KMS-11 (cell line): ENCODE results near the gene BCL2L11.

Source experiments
- H2AFZ ChIP-seq: fragments of 200-600 bp; sonication (generic); 2 replicates; pipeline ENCODE4 v1.6.1; 2016; ENCODE audit warnings: antibody characterized with exemption, mixed run types, low read depth
- H3K27ac ChIP-seq: fragments of 200-600 bp; sonication (generic); 2 replicates; pipeline ENCODE4 v1.6.1; 2016; ENCODE audit warnings: mild to moderate bottlenecking, mixed run types
- H3K27me3 ChIP-seq: fragments of 200-600 bp; sonication (generic); 2 replicates; pipeline ENCODE4 v1.6.1; 2017; ENCODE audit warnings: mild to moderate bottlenecking, low read depth, mixed run types, moderate library complexity; ENCODE audit not compliant: insufficient read depth
- H3K36me3 ChIP-seq: fragments of 200-600 bp; sonication (generic); 2 replicates; pipeline ENCODE4 v1.6.1; 2017; ENCODE audit warnings: mild to moderate bottlenecking, mixed run types; ENCODE audit not compliant: insufficient read depth
- H3K4me1 ChIP-seq: fragments of 200-600 bp; sonication (generic); 2 replicates; pipeline ENCODE4 v1.6.1; 2016; ENCODE audit warnings: mild to moderate bottlenecking, low read depth, mixed run types; ENCODE audit not compliant: poor library complexity, severe bottlenecking
- H3K4me2 ChIP-seq: fragments of 200-600 bp; sonication (generic); 2 replicates; pipeline ENCODE4 v1.7.0; 2016; ENCODE audit warnings: mild to moderate bottlenecking, mixed run types
- H3K4me3 ChIP-seq: fragments of 200-600 bp; sonication (generic); IDR thresholded peaks from 2 replicates; pipeline ENCODE4 v1.6.1; 2017; ENCODE audit warnings: low read depth, low read length, mixed read lengths; ENCODE audit not compliant: insufficient read depth
- H3K79me2 ChIP-seq: fragments of 200-600 bp; sonication (generic); 2 replicates; pipeline ENCODE4 v1.6.1; 2016; ENCODE audit warnings: low read depth, mixed run types; ENCODE audit not compliant: insufficient read depth
- H3K9ac ChIP-seq: fragments of 200-600 bp; sonication (generic); 2 replicates; pipeline ENCODE4 v1.6.1; 2016; ENCODE audit warnings: mild to moderate bottlenecking, mixed run types
- H4K20me1 ChIP-seq: fragments of 200-600 bp; sonication (generic); 2 replicates; pipeline ENCODE4 v1.6.1; 2016; ENCODE audit warnings: mild to moderate bottlenecking, mixed run types; ENCODE audit not compliant: insufficient read depth
- TF ChIP-seq, protein P1 (sequence below): fragments of 200-600 bp; sonication (generic); conservative IDR thresholded peaks from 2 replicates; pipeline ENCODE4 v1.6.1; 2017; ENCODE audit warnings: low read depth, mild to moderate bottlenecking, antibody characterized with exemption, low read length, moderate library complexity, mixed read lengths

The BCL2L11 gene

GRCh38 chr2:111166115-111166514 is 45.4 kb downstream of the BCL2L11 start:
- Histone ChIP-seq H3K4me2 (no peak overlapping the region), H3K27ac (no peak overlapping the region), H3K4me1 (peaks cover 42% of the 10 kb centered on the region), H3K79me2 (no peaks in the 10 kb centered on the region), H3K9ac (no peak overlapping the region), H2AFZ (no peak overlapping the region), H3K4me3 (no peak overlapping the region), H3K27me3 (no peaks in the 10 kb centered on the region), H4K20me1 (no peaks in the 10 kb centered on the region), H3K36me3 (no peaks in the 10 kb centered on the region; the same call in 1 of the 2 replicates)
- TF ChIP-seq, protein P1, sequence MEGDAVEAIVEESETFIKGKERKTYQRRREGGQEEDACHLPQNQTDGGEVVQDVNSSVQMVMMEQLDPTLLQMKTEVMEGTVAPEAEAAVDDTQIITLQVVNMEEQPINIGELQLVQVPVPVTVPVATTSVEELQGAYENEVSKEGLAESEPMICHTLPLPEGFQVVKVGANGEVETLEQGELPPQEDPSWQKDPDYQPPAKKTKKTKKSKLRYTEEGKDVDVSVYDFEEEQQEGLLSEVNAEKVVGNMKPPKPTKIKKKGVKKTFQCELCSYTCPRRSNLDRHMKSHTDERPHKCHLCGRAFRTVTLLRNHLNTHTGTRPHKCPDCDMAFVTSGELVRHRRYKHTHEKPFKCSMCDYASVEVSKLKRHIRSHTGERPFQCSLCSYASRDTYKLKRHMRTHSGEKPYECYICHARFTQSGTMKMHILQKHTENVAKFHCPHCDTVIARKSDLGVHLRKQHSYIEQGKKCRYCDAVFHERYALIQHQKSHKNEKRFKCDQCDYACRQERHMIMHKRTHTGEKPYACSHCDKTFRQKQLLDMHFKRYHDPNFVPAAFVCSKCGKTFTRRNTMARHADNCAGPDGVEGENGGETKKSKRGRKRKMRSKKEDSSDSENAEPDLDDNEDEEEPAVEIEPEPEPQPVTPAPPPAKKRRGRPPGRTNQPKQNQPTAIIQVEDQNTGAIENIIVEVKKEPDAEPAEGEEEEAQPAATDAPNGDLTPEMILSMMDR = no peak

GRCh38 chr2:111167076-111167862 is 46.6 kb downstream of the BCL2L11 start:
- H3K4me3 ChIP-seq = no peak overlapping the region
- H3K36me3 ChIP-seq = no peaks in the 10 kb centered on the region; the same call in 1 of the 2 replicates
- no peak overlapping the region for H3K9ac ChIP-seq
- H2AFZ ChIP-seq = no peak overlapping the region
- peaks cover 42% of the 10 kb centered on the region for H3K4me1 ChIP-seq
- TF ChIP-seq, protein P1 = no peak
- peak overlapping the region; percentile 25 for H3K4me2 ChIP-seq
- H3K27ac ChIP-seq = no peak overlapping the region
- H4K20me1 ChIP-seq = no peaks in the 10 kb centered on the region
- H3K27me3 ChIP-seq = no peaks in the 10 kb centered on the region
- H3K79me2 ChIP-seq = no peaks in the 10 kb centered on the region

DNA sequence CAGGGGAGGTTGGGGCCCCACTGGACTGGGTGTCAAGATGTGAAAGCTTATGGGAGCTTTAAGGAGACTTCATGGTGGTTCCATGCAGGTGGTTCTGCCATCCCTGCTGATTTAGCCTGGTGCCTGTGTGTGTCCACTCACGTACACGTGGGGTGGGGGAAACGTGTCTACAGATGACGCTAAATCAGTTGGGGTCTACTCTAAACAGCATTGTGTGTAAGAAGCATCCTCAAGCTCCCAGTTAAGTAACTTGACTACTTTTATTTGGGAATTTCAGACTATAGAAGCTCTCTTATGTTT is 47.1 kb downstream of the BCL2L11 start:
- Histone ChIP-seq H4K20me1 (no peaks in the 10 kb centered on the region), H3K36me3 (no peaks in the 10 kb centered on the region; the same call in 1 of the 2 replicates), H3K79me2 (no peaks in the 10 kb centered on the region), H3K27ac (no peak overlapping the region), H3K4me2 (peak overlapping the region; percentile 25), H3K4me3 (no peak overlapping the region), H3K27me3 (no peaks in the 10 kb centered on the region), H3K9ac (no peak overlapping the region), H3K4me1 (peaks cover 42% of the 10 kb centered on the region), H2AFZ (no peak overlapping the region)
- TF ChIP-seq, protein P1 = no peak

- Histone ChIP-seq H3K4me1 (peaks cover 42% of the 10 kb centered on the region), H3K4me3 (no peak overlapping the region), H2AFZ (no peak overlapping the region), H3K9ac (no peak overlapping the region), H3K4me2 (no peak overlapping the region), H3K36me3 (no peaks in the 10 kb centered on the region; the same call in 1 of the 2 replicates), H3K27me3 (no peaks in the 10 kb centered on the region), H3K79me2 (no peaks in the 10 kb centered on the region), H4K20me1 (no peaks in the 10 kb centered on the region), H3K27ac (no peak overlapping the region)
- TF ChIP-seq, protein P1 = no peak
Observed at GRCh38 chr2:111168528-111169239, 48.0 kb downstream of the BCL2L11 start.
